ENCODE data around the gene DMRT3.

The DMRT3 gene

DNA sequence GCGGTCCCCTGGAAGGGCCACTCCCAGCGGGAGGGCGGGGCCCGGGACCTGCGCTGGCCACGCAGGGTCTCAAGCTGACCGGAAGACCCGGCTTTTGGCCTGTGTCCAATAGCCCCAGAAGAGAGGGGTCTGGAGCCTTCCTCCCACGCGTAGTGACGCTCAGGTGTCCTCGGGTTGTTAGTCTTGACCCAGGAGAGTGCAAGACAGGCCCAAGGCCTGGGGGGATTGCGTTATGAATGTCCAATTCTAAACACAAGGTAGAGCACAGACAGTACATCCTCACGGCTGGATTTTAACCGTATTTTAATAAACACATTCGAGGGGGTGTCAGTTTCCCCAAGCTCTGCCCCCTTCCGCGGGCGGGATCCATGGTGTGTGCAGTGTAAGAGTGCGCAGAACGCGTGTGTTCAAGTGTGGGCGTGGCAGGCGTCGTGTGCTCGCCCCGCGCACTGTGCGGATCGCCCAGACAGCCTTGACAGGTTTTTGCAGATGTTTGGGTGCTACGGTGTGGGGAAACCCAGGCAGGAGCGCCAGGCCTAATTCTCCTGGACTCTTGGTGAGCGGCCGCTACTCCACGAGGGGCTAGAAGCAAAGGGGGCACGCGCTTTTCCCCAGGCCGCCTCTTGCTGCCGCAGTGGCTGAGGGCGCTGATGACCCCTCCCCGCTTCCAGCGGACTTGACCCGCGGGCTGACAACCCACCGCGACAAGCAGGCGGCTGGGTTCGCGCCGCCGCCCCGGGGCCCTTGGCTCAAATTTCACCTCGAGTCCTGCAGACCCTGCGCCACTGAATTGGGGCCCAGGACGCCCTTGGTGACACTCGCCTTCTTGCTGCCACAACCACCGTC, 6.1 kb upstream of the DMRT3 start:
- no peak overlapping the region for H3K4me3 ChIP-seq (ENCODE audit: low read depth, low read length)
- no peak overlapping the region for H3K27ac ChIP-seq (ENCODE audit: extremely low read depth, low read depth, low read length)
- CTCF ChIA-PET, result no interaction called here
- H3K36me3 ChIP-seq (ENCODE audit: control insufficient read depth in 2 of 2, insufficient read depth in 1 of 2, low read length in 2 of 2), result no peaks in the 10 kb centered on the region
- peaks cover 8% of the 10 kb centered on the region for H3K4me1 ChIP-seq (ENCODE audit: control insufficient read depth, insufficient read depth, low read length)
- TF ChIP-seq SP7 (tag by site-specific recombination; IDR thresholded peaks at IDR 0.05), result no peak
- TF ChIP-seq, protein P1, sequence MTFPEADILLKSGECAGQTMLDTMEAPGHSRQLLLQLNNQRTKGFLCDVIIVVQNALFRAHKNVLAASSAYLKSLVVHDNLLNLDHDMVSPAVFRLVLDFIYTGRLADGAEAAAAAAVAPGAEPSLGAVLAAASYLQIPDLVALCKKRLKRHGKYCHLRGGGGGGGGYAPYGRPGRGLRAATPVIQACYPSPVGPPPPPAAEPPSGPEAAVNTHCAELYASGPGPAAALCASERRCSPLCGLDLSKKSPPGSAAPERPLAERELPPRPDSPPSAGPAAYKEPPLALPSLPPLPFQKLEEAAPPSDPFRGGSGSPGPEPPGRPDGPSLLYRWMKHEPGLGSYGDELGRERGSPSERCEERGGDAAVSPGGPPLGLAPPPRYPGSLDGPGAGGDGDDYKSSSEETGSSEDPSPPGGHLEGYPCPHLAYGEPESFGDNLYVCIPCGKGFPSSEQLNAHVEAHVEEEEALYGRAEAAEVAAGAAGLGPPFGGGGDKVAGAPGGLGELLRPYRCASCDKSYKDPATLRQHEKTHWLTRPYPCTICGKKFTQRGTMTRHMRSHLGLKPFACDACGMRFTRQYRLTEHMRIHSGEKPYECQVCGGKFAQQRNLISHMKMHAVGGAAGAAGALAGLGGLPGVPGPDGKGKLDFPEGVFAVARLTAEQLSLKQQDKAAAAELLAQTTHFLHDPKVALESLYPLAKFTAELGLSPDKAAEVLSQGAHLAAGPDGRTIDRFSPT (tag by site-specific recombination; IDR thresholded peaks at IDR 0.05), result no peak
- TF ChIP-seq ZFP41 (tag by site-specific recombination; IDR thresholded peaks at IDR 0.05; ENCODE audit: borderline replicate concordance), result no peak
- no peak for TF ChIP-seq YY2 (tag by site-specific recombination; IDR thresholded peaks at IDR 0.05)
- TF ChIP-seq, protein P2, sequence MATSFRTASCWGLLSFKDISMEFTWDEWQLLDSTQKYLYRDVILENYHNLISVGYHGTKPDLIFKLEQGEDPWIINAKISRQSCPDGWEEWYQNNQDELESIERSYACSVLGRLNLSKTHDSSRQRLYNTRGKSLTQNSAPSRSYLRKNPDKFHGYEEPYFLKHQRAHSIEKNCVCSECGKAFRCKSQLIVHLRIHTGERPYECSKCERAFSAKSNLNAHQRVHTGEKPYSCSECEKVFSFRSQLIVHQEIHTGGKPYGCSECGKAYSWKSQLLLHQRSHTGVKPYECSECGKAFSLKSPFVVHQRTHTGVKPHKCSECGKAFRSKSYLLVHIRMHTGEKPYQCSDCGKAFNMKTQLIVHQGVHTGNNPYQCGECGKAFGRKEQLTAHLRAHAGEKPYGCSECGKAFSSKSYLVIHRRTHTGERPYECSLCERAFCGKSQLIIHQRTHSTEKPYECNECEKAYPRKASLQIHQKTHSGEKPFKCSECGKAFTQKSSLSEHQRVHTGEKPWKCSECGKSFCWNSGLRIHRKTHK (tag by site-specific recombination; IDR thresholded peaks at IDR 0.05), result no peak
- no peak for TF ChIP-seq BCL11B (tag by site-specific recombination; IDR thresholded peaks at IDR 0.05; ENCODE audit: low read depth)
- no peak for TF ChIP-seq ZNF777 (tag by site-specific recombination; IDR thresholded peaks at IDR 0.05; ENCODE audit: borderline replicate concordance)
- no peak for TF ChIP-seq ZNF341 (tag by site-specific recombination; IDR thresholded peaks at IDR 0.05; ENCODE audit: low read depth)
- TF ChIP-seq ZNF157 (tag by site-specific recombination; IDR thresholded peaks at IDR 0.05), result no peak
- no peak for TF ChIP-seq MEIS1 (CRISPR knock-in tag; IDR thresholded peaks at IDR 0.05; ENCODE audit: borderline replicate concordance)
- TF ChIP-seq, protein P3, sequence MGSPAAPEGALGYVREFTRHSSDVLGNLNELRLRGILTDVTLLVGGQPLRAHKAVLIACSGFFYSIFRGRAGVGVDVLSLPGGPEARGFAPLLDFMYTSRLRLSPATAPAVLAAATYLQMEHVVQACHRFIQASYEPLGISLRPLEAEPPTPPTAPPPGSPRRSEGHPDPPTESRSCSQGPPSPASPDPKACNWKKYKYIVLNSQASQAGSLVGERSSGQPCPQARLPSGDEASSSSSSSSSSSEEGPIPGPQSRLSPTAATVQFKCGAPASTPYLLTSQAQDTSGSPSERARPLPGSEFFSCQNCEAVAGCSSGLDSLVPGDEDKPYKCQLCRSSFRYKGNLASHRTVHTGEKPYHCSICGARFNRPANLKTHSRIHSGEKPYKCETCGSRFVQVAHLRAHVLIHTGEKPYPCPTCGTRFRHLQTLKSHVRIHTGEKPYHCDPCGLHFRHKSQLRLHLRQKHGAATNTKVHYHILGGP (tag by site-specific recombination; IDR thresholded peaks at IDR 0.05), result no peak
- TF ChIP-seq SCRT1 (tag by site-specific recombination; IDR thresholded peaks at IDR 0.05; ENCODE audit: borderline replicate concordance), result no peak
- no peak for TF ChIP-seq MZF1 (tag by site-specific recombination; IDR thresholded peaks at IDR 0.05; ENCODE audit: borderline replicate concordance)
- TF ChIP-seq, protein P4, sequence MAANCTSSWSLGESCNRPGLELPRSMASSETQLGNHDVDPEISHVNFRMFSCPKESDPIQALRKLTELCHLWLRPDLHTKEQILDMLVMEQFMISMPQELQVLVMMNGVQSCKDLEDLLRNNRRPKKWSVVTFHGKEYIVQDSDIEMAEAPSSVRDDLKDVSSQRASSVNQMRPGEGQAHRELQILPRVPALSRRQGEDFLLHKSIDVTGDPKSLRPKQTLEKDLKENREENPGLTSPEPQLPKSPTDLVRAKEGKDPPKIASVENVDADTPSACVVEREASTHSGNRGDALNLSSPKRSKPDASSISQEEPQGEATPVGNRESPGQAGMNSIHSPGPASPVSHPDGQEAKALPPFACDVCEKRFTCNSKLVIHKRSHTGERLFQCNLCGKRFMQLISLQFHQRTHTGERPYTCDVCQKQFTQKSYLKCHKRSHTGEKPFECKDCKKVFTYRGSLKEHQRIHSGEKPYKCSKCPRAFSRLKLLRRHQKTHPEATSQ (tag by site-specific recombination; IDR thresholded peaks at IDR 0.05), result no peak
- TF ChIP-seq, protein P5, sequence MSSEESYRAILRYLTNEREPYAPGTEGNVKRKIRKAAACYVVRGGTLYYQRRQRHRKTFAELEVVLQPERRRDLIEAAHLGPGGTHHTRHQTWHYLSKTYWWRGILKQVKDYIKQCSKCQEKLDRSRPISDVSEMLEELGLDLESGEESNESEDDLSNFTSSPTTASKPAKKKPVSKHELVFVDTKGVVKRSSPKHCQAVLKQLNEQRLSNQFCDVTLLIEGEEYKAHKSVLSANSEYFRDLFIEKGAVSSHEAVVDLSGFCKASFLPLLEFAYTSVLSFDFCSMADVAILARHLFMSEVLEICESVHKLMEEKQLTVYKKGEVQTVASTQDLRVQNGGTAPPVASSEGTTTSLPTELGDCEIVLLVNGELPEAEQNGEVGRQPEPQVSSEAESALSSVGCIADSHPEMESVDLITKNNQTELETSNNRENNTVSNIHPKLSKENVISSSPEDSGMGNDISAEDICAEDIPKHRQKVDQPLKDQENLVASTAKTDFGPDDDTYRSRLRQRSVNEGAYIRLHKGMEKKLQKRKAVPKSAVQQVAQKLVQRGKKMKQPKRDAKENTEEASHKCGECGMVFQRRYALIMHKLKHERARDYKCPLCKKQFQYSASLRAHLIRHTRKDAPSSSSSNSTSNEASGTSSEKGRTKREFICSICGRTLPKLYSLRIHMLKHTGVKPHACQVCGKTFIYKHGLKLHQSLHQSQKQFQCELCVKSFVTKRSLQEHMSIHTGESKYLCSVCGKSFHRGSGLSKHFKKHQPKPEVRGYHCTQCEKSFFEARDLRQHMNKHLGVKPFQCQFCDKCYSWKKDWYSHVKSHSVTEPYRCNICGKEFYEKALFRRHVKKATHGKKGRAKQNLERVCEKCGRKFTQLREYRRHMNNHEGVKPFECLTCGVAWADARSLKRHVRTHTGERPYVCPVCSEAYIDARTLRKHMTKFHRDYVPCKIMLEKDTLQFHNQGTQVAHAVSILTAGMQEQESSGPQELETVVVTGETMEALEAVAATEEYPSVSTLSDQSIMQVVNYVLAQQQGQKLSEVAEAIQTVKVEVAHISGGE (tag by site-specific recombination; conservative IDR thresholded peaks at IDR 0.05; ENCODE audit: low read depth), result no peak
- TF ChIP-seq HOXD13 (CRISPR knock-in tag; IDR thresholded peaks at IDR 0.05; ENCODE audit: borderline replicate concordance), result no peak
- TF ChIP-seq GFI1B (tag by site-specific recombination; IDR thresholded peaks at IDR 0.05), result no peak
- no peak for TF ChIP-seq SCRT2 (tag by site-specific recombination; IDR thresholded peaks at IDR 0.05)
- TF ChIP-seq ZNF10 (tag by site-specific recombination; IDR thresholded peaks at IDR 0.05), result no peak
- POLR2A ChIA-PET, result no interaction called here
- H3K9me3 ChIP-seq (ENCODE audit: control insufficient read depth, insufficient read depth, low read depth, low read length), result no peaks in the 10 kb centered on the region
